Fibroblast of pulmonary artery (primary cell): ENCODE results near the gene WDFY3.
A peak's percentile ranks its signal among the peaks of the same experiment; 100 is the strongest.

Experiments used
- DNase-seq: peaks from one replicate; pipeline ENCODE4 v3.0.0-alpha.2; 2010; ENCODE audit warnings: low read depth
- H3K4me3 ChIP-seq: replicated peaks from 2 replicates; pipeline ENCODE4 v1.5.1; 2011; ENCODE audit warnings: low read depth, mild to moderate bottlenecking, control low read depth, low read length, moderate library complexity
- TF ChIP-seq, protein P1 (sequence below): IDR thresholded peaks from 2 replicates; pipeline ENCODE4 v1.5.1; 2011; ENCODE audit warnings: mild to moderate bottlenecking, control low read depth, low read length, inconsistent platforms; ENCODE audit errors: missing control alignments

WDFY3 gene, protein sequence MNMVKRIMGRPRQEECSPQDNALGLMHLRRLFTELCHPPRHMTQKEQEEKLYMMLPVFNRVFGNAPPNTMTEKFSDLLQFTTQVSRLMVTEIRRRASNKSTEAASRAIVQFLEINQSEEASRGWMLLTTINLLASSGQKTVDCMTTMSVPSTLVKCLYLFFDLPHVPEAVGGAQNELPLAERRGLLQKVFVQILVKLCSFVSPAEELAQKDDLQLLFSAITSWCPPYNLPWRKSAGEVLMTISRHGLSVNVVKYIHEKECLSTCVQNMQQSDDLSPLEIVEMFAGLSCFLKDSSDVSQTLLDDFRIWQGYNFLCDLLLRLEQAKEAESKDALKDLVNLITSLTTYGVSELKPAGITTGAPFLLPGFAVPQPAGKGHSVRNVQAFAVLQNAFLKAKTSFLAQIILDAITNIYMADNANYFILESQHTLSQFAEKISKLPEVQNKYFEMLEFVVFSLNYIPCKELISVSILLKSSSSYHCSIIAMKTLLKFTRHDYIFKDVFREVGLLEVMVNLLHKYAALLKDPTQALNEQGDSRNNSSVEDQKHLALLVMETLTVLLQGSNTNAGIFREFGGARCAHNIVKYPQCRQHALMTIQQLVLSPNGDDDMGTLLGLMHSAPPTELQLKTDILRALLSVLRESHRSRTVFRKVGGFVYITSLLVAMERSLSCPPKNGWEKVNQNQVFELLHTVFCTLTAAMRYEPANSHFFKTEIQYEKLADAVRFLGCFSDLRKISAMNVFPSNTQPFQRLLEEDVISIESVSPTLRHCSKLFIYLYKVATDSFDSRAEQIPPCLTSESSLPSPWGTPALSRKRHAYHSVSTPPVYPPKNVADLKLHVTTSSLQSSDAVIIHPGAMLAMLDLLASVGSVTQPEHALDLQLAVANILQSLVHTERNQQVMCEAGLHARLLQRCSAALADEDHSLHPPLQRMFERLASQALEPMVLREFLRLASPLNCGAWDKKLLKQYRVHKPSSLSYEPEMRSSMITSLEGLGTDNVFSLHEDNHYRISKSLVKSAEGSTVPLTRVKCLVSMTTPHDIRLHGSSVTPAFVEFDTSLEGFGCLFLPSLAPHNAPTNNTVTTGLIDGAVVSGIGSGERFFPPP (N-terminal part only)

DNA sequence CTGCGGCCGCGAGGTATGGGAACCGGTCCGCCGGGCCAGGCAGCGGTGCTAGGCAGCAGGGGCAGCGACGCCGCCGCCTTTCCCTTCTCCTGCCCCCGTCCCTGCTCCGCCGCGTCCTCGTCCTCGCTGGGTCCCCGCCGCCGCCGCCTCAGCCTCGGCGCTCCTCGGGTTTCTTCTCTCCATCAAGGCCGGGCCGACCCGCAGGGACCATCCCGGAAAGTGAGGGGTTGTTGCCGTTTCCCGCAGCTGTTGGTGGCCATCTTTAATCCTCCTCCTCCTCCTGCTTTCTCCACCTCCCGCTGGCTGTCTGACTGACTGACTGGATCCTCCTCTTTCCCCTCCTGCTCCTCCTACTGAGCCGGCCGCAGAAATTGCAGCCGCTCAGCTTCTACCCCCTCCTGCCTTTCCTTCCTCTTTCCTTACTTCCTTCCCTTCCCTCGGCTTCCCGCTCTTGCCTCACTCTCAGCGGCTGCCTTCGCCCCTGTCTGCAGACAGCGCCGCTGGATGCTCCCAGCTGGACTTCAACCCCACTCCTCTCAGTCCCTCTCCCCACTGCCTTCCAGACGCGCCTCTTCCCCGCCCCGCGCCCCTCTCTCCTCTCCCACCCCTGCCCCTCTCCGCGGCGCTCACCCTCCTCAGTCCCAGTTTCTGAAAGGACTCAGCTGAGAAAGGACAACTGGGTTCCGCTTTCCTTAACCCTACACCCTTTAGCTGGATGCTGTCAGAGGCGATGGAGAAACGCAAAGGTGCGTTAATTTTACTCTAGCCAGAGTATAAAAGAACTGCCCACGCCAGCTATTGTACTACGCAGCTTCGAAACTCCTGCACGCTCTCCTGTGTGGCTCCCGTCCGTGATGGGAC is at the start of gene WDFY3:
Gene WDFY3 (minus strand): TSS at position 309 of the 861 bp plus-strand sequence. CDS start 106,099 bp downstream, outside the sequence.
- TF ChIP-seq, protein P1, sequence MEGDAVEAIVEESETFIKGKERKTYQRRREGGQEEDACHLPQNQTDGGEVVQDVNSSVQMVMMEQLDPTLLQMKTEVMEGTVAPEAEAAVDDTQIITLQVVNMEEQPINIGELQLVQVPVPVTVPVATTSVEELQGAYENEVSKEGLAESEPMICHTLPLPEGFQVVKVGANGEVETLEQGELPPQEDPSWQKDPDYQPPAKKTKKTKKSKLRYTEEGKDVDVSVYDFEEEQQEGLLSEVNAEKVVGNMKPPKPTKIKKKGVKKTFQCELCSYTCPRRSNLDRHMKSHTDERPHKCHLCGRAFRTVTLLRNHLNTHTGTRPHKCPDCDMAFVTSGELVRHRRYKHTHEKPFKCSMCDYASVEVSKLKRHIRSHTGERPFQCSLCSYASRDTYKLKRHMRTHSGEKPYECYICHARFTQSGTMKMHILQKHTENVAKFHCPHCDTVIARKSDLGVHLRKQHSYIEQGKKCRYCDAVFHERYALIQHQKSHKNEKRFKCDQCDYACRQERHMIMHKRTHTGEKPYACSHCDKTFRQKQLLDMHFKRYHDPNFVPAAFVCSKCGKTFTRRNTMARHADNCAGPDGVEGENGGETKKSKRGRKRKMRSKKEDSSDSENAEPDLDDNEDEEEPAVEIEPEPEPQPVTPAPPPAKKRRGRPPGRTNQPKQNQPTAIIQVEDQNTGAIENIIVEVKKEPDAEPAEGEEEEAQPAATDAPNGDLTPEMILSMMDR, result peak; percentile 14

DNA sequence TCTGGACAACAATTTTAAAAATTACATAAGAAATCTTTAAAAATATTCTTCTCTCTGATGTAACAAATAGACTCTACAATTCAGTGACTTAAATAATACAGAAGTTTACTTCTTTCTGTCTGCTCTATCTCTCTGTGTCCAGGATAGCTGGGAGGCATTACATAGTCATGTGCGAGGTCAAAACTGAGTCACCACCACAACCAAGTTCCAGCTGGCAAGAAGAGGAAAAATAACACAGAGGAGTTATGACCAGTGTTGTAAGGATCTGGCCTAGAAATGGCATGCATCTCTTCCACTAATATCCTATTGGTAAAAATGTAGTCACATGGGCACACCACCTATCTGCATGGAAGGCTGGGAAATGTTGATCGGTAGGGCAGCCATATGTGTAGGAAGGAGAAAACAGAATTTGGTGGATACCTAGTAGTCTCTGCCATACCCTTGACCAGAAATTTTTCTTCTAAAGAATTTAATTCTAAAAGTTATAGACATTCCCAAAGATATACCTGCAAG is 39.4 kb upstream of the WDFY3 start:
- TF ChIP-seq, protein P1, result no peak
- no peak overlapping the region for H3K4me3 ChIP-seq
- peak; percentile 91 for DNase-seq

More for the DNA sequence above, at the start of gene WDFY3:
- H3K4me3 ChIP-seq, result peak within 1 kb of the TSS; percentile 70
- DNase-seq, result peak; percentile 93

DNA sequence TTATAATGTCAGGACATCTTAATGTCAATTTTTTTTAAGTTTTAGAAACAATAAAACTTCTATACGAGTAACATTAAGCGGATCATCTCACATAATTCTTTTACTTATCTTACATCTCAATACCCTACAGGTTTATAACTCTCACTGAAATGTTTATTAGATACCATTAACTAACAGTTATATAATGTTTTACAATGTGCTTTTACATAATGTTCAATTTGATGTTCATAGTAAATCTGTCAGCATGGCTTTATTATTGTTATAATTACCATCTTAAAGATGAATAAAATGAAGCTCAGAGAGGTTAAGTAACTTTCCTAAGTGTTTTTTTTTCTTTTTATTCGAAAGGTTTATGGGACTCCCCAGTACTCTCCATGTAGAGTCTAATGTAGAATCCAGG is 33.9 kb upstream of the WDFY3 start:
- no peak for DNase-seq
- no peak overlapping the region for H3K4me3 ChIP-seq
- TF ChIP-seq, protein P1, result no peak

DNA sequence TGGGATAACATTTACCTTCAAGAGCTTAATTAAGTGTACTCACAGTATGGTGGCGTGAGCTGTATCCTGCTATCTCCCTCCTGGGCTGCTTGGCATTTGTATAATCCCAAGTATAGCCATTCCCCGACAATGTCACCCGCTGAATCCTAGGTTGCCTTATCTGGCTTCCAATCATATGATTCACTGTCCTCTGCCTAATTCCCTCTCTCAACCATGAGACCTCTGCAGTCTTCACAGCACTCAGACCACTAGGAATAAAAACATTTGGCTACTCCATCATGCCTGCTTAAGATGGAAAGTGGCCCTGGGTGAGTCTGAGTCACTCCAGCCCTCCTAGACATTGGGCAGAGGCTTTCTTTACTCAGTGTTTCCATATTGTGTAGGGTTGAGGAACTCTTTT is 28.9 kb upstream of the WDFY3 start:
- TF ChIP-seq, protein P1, result no peak
- H3K4me3 ChIP-seq, result no peak overlapping the region
- no peak for DNase-seq

DNA sequence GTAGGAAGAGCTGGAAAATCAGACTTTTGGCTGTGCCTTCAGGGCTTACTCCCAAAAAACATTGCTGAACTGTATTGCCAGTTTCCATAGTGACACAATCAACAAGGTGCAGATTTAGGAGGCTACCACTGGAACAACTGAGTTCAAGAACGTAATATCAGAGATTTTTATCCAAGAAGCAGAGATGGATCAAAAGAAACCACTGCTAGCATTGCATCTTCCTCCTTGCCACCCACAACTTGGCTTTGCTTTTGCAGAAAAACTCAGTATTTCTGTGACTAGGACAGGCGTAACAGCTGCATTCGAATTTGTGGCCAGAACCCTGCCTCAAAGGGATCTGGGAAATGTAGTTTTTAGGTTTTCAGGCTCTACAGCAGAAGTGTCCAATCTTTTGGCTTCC is 27.8 kb upstream of the WDFY3 start:
- DNase-seq, result peak; percentile 27
- no peak overlapping the region for H3K4me3 ChIP-seq
- TF ChIP-seq, protein P1, result no peak

DNA sequence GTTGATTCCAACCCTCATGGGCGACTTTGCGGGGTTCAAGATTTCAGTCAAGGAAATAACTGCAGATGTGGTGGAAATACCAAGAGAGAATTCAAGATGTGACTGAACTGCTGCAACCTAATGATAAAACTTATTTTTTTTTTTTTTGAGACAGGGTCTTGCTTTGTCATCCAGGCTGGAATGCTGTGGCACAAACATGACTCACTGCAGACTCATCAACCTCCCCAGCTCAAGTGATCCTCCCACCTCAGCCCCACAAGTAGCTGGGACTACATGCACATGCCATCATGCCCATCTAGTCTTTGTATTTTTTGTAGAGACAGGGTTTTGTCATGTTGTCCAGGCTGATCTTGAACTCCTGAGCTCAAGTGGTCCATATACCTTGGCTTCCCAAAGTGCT is 19.5 kb upstream of the WDFY3 start:
- peak; percentile 59 for DNase-seq
- no peak overlapping the region for H3K4me3 ChIP-seq
- TF ChIP-seq, protein P1, result no peak
